ENCODE results near the gene ABLIM1. TPM values are rescaled to one million over a fixed set of nuclear protein-coding genes. Genes with fewer than 3 reads are reported as not detected.
A peak's percentile ranks its signal among the peaks of the same experiment; 100 is the strongest.

Gene ABLIM1
- total RNA-seq, 1 donor from 2014 or later = 34.3 TPM

DNA sequence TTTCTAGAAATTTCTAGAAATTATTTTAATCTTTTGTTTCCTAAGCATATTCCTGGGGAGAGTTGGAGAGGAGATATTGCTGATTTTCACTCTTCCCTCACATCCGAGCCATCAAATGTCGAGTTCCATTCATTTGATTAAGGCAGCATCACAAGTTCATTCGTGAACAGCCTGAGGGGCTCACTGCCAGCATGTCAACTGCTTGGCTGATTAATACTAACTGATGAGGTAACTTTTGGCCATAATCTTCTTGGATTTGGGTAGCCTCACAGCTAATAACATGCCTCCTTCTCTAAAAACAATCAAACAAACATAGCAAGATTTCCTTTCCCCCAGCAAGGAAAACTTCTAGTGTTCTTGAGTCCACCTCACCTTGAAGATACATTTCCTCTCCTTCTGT is 166.7 kb downstream of the ABLIM1 start:
- no peak for DNase-seq (ENCODE audit: low read depth in 2 of 2)

DNA sequence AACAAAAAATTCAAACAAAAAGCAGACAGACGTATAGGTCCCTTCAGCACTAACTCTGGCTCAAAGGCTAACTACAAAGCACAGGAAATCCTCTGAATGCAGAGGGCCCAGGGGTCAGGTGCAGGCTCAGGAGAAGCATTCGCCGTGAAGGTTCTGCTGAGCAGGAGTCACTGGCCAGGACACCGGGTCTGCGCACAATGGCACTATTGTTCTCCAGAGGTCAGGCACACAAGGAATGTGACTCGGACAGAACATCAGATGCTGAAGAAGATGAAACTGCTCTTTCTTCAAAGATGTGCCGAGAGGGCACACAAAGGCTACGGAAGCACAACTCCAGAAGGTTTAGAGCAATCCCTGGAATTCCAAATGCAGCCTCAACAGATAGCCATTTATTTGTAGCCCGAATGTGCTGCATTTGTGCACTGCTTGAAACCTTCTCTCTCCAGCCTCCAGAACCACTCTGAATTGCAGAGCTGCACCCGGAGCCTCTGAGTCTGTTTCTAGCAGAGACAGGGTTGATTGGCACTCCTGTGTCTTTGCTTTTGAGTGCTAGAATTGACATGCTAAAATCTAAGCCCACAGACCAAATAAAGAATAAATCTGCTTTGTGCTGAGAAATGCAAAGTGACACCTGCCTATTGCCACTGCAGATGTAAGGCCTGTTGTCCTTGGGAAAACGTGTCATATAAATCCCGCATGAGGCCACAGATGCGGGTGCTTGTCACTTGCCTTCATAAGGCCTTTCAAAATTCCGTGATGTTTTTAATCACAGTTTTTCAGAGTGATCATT is 168.4 kb downstream of the ABLIM1 start:
- peak; percentile 37 to 39 for DNase-seq (ENCODE audit: low read depth in 2 of 2)

DNA sequence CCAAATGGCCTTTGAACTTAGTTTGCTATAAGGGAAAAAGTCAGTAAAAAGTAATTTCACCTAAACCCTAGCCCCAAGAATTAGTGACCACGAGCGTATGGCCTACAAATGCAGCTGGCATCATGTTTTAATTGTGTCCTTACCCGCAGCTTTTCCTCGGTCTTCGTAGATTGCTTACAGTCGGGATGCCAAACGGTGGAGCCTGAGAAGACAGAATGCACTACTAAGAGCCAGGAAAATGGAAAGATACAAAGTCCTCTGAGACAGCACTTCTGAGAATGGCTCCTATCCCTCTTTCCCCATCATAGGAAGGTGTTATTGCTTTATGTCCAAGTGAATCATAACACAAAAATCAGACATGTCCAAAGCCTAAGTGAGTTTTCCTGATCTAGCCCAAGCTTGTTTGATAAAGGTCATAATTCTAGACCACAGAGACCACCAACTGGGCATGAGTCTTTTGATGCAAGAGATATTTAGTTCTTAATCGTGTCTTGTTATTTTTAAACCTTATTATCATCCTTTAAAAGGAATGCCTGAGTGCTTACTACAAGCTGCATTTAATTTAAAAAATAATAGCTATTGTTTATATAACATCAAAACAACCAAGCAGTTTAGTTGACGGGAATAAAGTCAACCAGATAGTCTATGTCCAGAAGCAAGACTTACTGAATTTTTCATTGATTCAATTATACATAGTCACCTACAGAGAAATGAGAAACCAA is 170.1 kb downstream of the ABLIM1 start:
- no peak for DNase-seq (ENCODE audit: low read depth in 2 of 2)

DNA sequence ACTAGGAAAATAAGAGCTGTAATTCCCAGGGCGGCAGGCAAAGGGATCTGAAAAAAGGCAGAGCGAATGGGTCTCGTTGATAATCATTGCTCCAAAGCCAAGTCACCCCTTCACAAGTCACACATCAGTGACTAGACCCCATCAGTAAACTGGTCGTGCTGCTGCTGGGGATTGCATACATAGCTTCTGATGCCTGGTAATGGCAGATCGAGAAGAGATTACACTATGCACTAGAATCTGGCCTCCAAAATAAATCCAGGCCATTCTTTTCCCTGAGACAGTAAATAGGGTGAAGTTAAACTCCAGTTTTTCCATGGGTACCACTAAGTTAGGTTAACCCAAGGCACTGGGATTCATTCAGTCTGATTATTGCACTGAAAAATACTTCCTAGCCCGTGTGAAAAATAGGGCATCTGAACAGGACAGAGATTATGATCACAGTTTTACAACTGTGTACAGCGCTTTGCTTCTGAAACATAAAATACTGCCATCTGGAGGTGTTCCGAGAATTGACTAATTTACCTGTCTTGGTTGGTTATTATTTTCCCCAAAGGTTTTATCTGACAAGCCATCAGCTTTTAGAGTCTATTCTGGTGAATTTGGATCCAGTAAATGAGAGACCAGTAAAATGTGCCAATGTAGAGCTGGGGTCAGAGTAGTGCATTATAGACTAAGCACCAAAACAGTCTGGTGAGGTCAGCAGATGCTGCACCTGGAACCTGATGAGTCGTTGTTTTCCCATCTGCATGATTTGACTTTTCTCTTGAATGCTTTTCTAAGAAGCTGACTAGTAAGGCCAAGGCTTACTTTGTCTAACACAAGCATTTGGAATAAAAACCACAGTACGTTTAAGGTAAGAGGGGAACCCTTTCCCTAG is 170.9 kb downstream of the ABLIM1 start:
- peak in 1 of 2 donors; percentile 56 for DNase-seq (ENCODE audit: low read depth in 2 of 2)

DNA sequence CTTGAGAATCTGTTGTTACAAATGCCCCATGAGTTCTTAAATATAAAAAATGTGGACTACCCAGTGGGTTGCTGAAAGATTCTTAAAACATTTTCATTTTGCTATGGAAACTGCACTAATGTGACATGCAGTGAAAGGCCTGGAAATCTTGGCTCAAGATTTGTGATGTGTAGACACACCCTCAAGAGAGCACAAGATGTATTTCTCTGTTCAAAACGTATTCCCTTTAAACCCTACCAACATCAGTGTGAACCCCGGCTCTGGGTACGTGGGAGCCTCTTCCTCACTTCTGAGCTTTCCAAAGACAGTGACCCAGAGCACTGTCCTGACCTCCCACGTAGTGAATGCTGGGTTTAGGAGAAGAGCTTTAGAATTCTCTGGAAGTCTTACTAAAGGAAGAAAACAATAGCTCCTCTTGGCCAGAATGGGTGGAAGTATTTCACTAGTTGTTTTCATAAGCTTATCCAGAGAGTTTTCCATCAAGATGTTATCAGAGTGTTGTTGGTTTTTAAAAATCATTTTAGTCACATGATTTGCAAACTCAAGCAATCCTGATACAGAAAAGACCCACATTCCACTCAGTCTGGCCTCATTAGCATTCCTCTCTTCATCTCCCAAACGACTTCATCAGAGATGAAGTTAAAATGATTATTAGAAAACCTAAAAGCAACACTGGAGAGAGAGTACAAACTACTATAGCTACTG is 172.2 kb downstream of the ABLIM1 start:
- no peak for DNase-seq (ENCODE audit: low read depth in 2 of 2)

DNA sequence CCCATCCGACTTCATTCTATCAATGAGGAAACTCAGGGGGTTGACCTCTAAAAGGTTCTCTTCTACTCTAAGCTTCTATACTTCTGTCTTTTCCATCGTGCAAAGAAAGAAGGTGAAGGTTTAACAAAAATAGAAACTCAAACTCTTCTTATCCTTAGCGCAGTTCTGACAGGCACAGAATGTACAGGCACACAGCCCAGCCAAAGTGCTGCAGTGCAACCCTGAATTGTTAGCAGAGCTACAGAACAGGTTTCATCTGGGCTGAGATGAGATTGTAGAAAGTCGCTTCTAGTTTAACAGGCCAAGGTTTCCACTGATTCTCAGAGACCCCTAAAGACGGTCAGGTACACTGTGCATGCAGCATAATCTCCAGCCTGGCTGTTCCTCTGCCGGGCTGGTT is 174.5 kb downstream of the ABLIM1 start:
- DNase-seq (ENCODE audit: low read depth in 2 of 2) = no peak

DNA sequence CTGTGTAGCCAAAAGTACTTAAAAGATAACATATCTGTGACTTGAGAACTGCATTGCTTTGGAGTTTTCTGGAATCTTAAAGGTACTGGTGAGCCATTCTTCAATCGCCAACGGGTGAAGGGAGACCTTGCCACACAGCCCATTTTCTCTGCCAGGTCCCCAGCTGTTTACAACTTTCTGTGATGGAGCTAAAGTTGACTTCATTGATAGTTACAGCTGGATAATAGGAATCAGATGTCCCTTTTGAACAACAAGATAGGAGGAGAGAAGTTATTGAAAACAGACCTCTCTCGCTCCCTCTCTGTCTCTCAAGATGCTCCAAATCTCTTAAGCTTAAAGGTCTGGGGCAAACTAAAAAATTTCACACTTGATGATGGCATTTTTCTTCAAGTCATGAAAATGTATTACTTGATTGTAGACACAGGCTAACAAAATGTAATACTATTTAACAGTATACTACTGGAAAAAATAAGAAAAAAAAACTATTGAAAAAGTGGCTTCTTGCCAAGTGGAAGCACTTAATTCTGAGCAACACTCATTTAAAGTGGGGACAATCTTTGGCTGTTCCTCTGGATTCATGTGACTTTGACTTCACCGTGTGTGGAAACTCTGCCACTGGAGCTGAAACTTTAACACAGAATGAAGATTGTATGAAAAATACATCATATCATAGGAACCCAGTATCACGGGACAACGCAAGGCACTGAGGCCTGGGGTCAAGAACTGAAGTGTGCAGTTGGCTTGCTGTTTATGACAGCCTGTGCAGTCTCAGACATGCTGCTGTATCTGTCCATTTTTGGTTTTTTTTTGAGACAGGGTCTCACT is 175.4 kb downstream of the ABLIM1 start:
- DNase-seq (ENCODE audit: low read depth in 2 of 2) = no peak

DNA sequence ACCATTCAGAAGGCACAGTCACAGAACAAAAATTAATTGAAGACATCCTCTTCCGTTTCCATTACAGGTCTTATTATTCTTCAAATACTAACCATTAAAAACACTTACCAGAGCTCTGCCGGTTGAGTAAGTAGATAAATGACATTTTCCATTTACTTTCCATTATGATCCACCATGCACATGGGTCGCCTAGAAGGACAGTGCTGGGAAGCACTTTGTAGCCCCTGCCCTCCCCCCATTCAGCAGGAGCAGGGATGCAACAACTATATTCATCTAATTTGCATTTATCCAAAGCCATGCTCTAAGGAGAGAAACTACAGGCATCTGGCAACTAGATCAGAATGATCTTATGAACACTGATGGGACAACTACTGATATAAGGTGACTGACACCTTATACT is 177.0 kb downstream of the ABLIM1 start:
- DNase-seq (ENCODE audit: low read depth in 2 of 2) = no peak

DNA sequence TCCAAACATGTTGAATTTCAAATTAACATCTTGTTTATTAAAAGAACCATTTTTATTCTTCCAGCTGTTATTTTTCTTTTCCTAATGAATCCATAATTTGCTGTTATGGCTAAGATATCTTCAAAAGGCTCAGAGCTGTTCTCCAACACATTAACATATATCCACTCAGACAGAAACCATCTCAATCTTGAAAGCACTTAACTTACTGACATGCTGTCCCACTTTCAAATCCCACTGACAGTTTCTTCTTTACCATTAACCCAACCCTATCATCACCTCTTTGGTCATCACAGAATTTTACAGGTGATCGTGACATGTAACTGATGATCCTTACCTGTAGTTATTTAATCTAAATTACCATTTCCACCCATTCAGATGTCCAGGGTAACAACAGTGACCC is 178.2 kb downstream of the ABLIM1 start:
- DNase-seq (ENCODE audit: low read depth in 2 of 2) = no peak

DNA sequence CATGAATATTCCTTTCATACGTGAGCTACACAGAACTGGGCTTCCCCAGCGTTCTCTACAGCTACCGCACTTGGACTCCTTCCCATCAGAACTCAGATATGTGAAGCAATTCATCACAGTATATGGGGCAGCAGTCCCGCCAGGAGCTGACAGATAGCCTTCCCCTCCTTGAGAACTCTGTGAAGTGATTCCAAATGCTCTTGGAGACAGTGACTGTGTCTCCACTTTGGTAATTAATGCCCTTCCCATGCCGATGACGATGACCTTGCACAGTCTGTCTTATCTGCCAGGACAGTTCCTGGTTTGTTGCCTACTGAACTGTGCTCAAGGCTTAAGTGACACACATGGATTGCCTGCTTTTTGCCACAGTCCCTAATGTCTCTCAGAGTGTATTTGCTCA is 178.8 kb downstream of the ABLIM1 start:
- no peak for DNase-seq (ENCODE audit: low read depth in 2 of 2)

DNA sequence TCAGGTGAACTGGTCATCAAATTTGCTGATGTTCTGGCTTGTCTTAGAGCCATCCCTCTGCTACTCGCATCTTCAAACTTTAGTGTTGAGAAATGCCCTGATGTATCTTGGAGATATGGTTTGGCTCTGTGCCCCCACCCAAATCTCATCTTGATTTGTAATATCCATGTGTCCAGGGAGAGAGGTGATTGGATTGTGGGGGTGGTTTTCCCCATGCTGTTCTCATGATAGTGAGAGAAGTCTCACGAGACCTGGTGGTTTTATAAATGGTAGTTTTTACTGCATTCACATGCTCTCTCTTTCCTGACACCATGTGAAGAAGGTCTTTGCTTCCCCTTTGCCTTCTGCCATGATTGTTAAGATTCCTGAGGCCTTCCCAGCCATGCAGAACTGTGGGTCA is 179.8 kb downstream of the ABLIM1 start:
- no peak for DNase-seq (ENCODE audit: low read depth in 2 of 2)

DNA sequence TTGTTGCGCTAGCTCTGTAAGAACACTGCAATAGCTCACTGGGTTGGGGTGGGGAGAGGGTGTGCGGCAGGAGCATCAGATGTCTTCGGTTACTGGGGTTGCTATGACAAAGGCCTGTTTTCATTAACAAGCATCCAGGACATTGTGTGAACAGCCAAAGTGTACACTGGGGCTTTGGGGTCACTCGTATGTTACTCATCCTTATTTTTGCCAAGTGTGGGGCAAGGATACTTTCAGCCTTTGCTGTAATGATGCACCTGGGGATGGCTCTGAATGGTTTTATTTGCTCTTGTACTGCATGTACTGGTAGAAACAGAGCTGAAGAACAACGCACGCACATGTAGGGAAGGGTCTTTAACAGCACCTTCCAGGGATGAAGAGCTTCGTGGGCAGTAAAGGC is 180.8 kb downstream of the ABLIM1 start:
- no peak for DNase-seq (ENCODE audit: low read depth in 2 of 2)

DNA sequence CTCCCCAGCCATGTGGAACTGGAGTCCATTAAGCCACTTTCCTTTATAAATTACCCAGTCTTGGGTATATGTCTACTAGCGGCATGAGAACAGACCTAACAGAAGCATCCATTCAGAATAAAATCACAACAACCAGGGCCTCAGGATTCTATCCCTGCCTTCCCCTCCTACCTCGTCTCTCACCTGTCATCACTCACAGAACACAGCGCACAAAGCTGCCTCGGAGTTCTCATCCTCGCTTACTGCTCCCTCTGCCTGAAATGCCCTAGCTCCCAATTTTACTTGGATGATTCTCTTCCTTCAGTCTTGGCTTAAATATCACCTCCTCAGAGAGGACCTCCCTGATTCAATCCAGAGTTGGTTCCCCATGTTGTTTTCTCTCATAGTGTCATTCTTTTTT is 183.1 kb downstream of the ABLIM1 start:
- no peak for DNase-seq (ENCODE audit: low read depth in 2 of 2)

DNA sequence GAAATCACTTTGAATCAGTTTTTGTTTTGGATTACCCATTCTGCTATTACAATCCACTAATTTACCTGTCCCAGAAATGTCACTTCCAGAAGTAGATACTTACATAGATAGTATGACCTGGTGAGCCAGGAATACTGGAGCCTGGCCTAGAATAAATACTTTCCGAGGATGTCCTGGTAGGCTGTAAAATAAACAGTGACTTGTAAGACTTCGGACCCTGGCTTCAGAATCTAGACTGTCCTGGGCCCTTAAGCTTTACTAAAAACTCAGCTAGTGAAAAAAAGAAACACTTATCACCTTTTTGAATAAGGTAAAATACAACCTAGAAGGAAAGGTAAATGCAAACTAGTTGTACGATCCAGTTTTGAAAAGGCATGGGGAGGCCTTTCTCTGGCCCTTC is 184.3 kb downstream of the ABLIM1 start:
- no peak for DNase-seq (ENCODE audit: low read depth in 2 of 2)

DNA sequence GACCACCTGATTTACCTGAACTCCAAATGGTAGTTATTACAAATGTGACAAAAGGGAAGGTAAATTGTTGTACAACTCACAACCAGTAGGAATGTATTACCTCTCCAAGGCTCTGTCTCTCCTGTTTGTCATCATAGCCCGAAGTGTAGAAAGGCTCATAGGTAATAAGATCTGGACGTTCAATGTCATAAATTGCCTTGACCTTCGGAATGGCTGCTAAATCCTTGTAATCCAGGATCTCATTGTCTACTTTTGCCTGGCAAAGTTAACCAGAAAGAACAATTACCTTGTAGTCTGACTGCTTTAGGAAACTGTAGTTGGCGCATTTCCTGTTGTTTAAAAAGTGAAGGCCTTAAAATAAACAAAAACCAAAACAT is 185.2 kb downstream of the ABLIM1 start:
- no peak for DNase-seq (ENCODE audit: low read depth in 2 of 2)

DNA sequence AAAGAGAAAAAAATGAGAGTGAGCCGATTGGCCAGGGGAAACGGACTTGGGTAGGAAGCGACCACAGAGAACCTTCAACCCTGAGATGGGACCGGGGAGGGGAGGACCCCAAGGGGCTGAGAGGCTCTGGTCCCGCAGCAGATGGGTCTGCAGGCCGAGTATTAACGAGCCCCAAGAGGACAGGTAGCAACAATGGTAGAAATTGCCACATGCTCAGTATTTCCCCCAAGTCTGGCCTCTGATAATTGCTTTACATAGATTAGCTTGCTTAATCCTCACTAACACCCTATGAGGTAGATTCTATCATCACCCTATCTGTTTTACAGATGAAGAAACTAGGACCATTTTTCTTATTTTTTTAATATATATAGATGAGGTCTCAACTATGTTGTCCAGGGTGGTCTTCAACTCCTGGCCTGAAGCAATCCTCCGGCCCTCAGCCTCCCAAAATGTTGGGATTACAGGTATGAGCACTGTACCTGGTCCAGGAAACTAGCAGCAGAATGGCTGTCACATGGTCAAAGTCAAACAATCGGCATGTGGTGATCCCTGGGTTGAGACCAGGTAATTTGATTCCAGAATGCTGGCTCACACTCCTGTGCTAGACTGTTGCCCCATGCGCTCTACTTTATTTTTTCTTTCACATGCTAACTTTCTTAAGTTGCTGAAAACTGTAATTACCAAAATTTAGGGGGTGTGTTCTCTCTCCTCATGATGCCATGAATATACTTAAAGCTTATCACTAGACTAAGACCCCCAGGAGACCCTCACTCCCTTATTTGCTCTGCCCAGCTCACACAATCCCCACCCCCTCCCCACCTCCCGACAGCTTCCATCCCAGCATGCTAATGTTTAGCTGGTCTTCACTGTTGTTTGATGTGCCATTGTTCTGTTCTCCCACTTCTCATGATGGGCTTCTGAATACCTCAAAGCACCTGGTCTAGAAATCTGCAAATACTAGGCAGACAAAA is 185.9 kb downstream of the ABLIM1 start:
- DNase-seq (ENCODE audit: low read depth in 2 of 2) = no peak

DNA sequence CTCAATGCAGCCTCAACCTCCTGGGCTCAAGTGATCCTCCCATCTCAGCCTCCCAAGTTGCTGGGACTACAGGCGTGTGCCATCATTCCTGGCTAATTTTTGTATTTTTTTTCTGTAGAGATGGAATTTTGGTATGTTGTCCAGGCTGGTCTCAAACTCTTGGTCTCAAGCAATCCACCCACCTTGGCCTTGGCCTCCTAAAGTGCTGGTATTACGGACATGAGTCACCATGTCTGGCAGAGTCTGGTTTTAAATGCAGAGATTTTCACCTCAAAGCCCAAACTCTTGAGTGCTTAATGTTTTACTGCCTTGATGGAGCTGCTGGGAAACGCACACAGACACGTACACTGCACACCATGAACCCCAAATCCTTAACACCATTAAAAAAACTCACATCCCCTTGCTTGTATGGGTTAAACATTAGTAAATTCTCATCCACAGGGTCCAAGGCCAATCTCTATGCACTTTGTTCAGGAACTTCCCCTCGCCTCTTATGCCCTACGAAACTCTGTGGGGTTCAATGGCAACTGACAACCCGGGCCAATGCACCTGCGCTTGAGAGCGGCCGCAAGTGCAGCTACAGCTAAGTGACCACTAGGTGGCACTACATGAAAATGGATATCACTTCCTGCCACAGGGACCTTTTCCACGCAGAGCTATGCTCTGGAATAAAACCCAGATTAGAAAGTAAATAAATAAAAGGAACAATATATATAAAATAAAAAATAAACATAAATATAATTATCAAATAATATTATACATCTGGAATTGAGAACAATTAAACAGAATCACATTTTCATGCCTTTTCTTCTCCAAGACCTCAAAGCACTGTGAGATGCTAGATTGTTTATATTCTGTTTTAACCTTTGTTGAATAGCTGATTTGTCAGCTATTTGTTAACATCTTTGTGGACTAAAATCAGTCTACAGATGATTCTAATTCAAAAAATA is 186.8 kb downstream of the ABLIM1 start:
- DNase-seq (ENCODE audit: low read depth in 2 of 2) = peak; percentile 81 to 89

DNA sequence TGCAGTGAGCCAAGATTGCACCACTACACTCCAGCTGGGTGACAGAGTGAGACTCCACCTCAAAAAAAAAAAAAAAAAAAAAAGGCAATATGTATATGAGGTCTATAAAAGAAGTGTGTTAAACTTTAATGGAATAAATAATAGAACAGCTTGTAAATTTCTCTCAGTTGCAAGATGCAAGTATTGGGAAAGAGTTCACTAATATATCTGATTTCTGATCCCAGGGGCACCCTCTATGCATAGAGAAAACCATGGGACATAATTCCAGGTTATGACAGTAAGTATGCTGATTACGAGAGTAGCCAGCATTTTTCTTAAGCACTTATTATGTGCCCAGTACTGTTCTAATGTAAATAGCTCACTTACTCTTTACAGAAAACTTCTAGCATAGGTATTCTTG is 187.7 kb downstream of the ABLIM1 start:
- no peak for DNase-seq (ENCODE audit: low read depth in 2 of 2)
